ENCODE data around the gene ACP5.

The ACP5 gene

GRCh38 chr19:11547929-11548700, 29.3 kb downstream of the ACP5 start:
- no peak for DNase-seq (ENCODE audit: low spot score)

GRCh38 chr19:11541238-11541637, 36.2 kb downstream of the ACP5 start:
- no peak for DNase-seq (ENCODE audit: low spot score)

- DNase-seq (ENCODE audit: low spot score) = no peak
These were observed 36.8 kb downstream of the ACP5 start for GRCh38 chr19:11540645-11541044.

GRCh38 chr19:11539495-11540365, 37.7 kb downstream of the ACP5 start:
- DNase-seq (ENCODE audit: low spot score) = peak; percentile 63

- peak; percentile 70 for DNase-seq (ENCODE audit: low spot score)
These were observed 39.0 kb downstream of the ACP5 start, which contains the start of gene CNN1 for GRCh38 chr19:11538232-11539036. Gene CNN1, plus strand, starts transcription at chr19:11538851. Its CDS starts 77 bp downstream, at chr19:11538928.

GRCh38 chr19:11535792-11536595, 41.5 kb downstream of the ACP5 start:
- DNase-seq (ENCODE audit: low spot score) = peak; percentile 83

GRCh38 chr19:11534948-11535347, 42.5 kb downstream of the ACP5 start:
- no peak for DNase-seq (ENCODE audit: low spot score)

- no peak for DNase-seq (ENCODE audit: low spot score)
These were observed 42.9 kb downstream of the ACP5 start for GRCh38 chr19:11534538-11534937.

- peak; percentile 97 for DNase-seq (ENCODE audit: low spot score)
These were observed 47.0 kb downstream of the ACP5 start for GRCh38 chr19:11530432-11530831.

- peak; percentile 99 for DNase-seq (ENCODE audit: low spot score)
These were observed 48.7 kb downstream of the ACP5 start, which contains the start of gene ECSIT for GRCh38 chr19:11528551-11529341. Gene ECSIT, minus strand, starts transcription at chr19:11529134. Its CDS starts 9,964 bp downstream, at chr19:11519170.

Measured in SK-N-DZ (cell line).